ENCODE results near the gene ING4. TPM values are rescaled to one million over a fixed set of nuclear protein-coding genes. Genes with fewer than 3 reads are reported as not detected.

The ING4 gene
- total and polyA plus RNA-seq, 2 experiments from 2014 or later = 95.2 to 96.2 TPM

GRCh38 chr12:6696690-6697583, 34.0 kb upstream of the ING4 start:
- Histone ChIP-seq H3K4me3 (no peak overlapping the region), H3K9me3 (ENCODE audit: low read depth) (no peaks in the 10 kb centered on the region), H3K27me3 (peaks cover 36% of the 10 kb centered on the region), H3K27ac (no peak overlapping the region), H3K36me3 (no peaks in the 10 kb centered on the region), H3K4me1 (ENCODE audit: low read depth) (peaks cover 5% of the 10 kb centered on the region)
- no peak for DNase-seq (ENCODE audit: low read depth in 1 of 2, low spot score in 1 of 2)
- no peak for TF ChIP-seq CTCF (IDR thresholded peaks at IDR 0.05; ENCODE audit: low read depth, low read length)

- H3K27ac ChIP-seq = no peak overlapping the region
- H3K27me3 ChIP-seq = peaks cover 22% of the 10 kb centered on the region
- no peak overlapping the region for H3K4me3 ChIP-seq
- H3K4me1 ChIP-seq (ENCODE audit: low read depth) = no peaks in the 10 kb centered on the region
- no peaks in the 10 kb centered on the region for H3K36me3 ChIP-seq
- DNase-seq (ENCODE audit: low read depth in 1 of 2, low spot score in 1 of 2) = no peak
- TF ChIP-seq CTCF (IDR thresholded peaks at IDR 0.05; ENCODE audit: low read depth, low read length) = no peak
- H3K9me3 ChIP-seq (ENCODE audit: low read depth) = no peaks in the 10 kb centered on the region
These were observed 32.6 kb upstream of the ING4 start for GRCh38 chr12:6695313-6696045.

- no peak for DNase-seq (ENCODE audit: low read depth in 1 of 2, low spot score in 1 of 2)
- H3K4me1 ChIP-seq (ENCODE audit: low read depth) = peaks cover 4% of the 10 kb centered on the region
- TF ChIP-seq CTCF (IDR thresholded peaks at IDR 0.05; ENCODE audit: low read depth, low read length) = no peak
- H3K27ac ChIP-seq = no peak overlapping the region
- no peak overlapping the region for H3K4me3 ChIP-seq
- H3K27me3 ChIP-seq = peaks cover 15% of the 10 kb centered on the region
- H3K36me3 ChIP-seq = no peaks in the 10 kb centered on the region
- no peaks in the 10 kb centered on the region for H3K9me3 ChIP-seq (ENCODE audit: low read depth)
These were observed 31.8 kb upstream of the ING4 start for GRCh38 chr12:6694701-6695100.

GRCh38 chr12:6693832-6694355, 31.0 kb upstream of the ING4 start:
- no peak for TF ChIP-seq CTCF (IDR thresholded peaks at IDR 0.05; ENCODE audit: low read depth, low read length)
- no peaks in the 10 kb centered on the region for H3K36me3 ChIP-seq
- DNase-seq (ENCODE audit: low read depth in 1 of 2, low spot score in 1 of 2) = no peak
- H3K27me3 ChIP-seq = peaks cover 7% of the 10 kb centered on the region
- H3K4me3 ChIP-seq = no peak overlapping the region
- peaks cover 4% of the 10 kb centered on the region for H3K4me1 ChIP-seq (ENCODE audit: low read depth)
- H3K27ac ChIP-seq = no peak overlapping the region
- no peaks in the 10 kb centered on the region for H3K9me3 ChIP-seq (ENCODE audit: low read depth)

GRCh38 chr12:6692888-6693287, 30.0 kb upstream of the ING4 start:
- Histone ChIP-seq H3K36me3 (no peaks in the 10 kb centered on the region), H3K27ac (no peak overlapping the region), H3K4me1 (ENCODE audit: low read depth) (peaks cover 6% of the 10 kb centered on the region), H3K27me3 (no peaks in the 10 kb centered on the region), H3K4me3 (no peak overlapping the region), H3K9me3 (ENCODE audit: low read depth) (no peaks in the 10 kb centered on the region)
- no peak for DNase-seq (ENCODE audit: low read depth in 1 of 2, low spot score in 1 of 2)
- no peak for TF ChIP-seq CTCF (IDR thresholded peaks at IDR 0.05; ENCODE audit: low read depth, low read length)

Measured in cardiac muscle cell (in vitro differentiated cells and primary cell).